HL-60 (cell line): ENCODE measurements around the gene IL1RAPL2.

ENCODE experiments used
- DNase-seq, 2 experiments: peaks; one replicate each; pipeline ENCODE4 v3.0.0-alpha.2; 2010 to 2020; ENCODE audit warnings: low read depth in 1 of 2, low spot score in 1 of 2
- H3K27ac ChIP-seq: fragments of 250-450 bp; sonication (Bioruptor Pico); replicated peaks from 2 replicates; pipeline ENCODE4 v1.5.1; 2020; ENCODE audit warnings: mild to moderate bottlenecking, moderate library complexity
- H3K27me3 ChIP-seq: fragments of 250-450 bp; sonication (Bioruptor Pico); 2 replicates; pipeline ENCODE4 v1.5.1; 2021; ENCODE audit warnings: mild to moderate bottlenecking, moderate library complexity; ENCODE audit not compliant: insufficient read depth, poor library complexity, severe bottlenecking
- H3K4me3 ChIP-seq: replicated peaks from 2 replicates; pipeline ENCODE4 v1.5.1; 2011; ENCODE audit warnings: mild to moderate bottlenecking, control low read depth, low read length; ENCODE audit not compliant: insufficient read depth
- GABPA ChIP-seq: IDR thresholded peaks from 2 replicates; pipeline ENCODE4 v1.6.1; 2012; ENCODE audit warnings: low read depth
- POLR2AphosphoS5 ChIP-seq: IDR thresholded peaks from 2 replicates; pipeline ENCODE4 v1.6.1; 2012; ENCODE audit warnings: low read depth
- SPI1 ChIP-seq: IDR thresholded peaks from 2 replicates; pipeline ENCODE4 v1.6.1; 2012; ENCODE audit warnings: low read depth, mild to moderate bottlenecking, borderline replicate concordance
- TF ChIP-seq, protein P1 (sequence below): IDR thresholded peaks from one replicate; pipeline ENCODE4 v1.5.1; 2011; ENCODE audit warnings: low read length, control low read depth, inconsistent platforms; ENCODE audit not compliant: insufficient read depth
- TF ChIP-seq, protein P2 (sequence below): IDR thresholded peaks from 2 replicates; pipeline ENCODE4 v1.6.1; 2012; ENCODE audit warnings: low read depth; ENCODE audit not compliant: insufficient replicate concordance

The IL1RAPL2 gene

DNA sequence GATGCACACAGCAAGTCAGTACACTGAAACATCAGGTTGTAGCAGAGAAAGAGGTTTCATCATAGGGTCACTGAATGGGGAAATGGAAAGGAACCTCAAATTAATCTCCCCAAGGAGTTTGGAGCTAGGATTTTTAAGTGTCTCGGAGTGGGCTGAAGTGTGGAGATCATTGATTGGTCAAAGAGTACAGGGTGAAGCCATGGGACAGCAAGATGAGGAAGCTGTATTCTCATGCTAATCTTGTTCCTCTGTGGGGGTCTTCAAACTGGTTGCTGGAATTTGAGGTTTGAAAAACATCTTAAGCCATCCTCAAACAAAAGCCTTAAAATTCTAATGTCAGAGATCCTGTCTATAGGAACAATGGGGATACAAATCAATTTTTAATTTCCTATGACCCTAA, 733.3 kb downstream of the IL1RAPL2 start:
- H3K27ac ChIP-seq, result no peak overlapping the region

DNA sequence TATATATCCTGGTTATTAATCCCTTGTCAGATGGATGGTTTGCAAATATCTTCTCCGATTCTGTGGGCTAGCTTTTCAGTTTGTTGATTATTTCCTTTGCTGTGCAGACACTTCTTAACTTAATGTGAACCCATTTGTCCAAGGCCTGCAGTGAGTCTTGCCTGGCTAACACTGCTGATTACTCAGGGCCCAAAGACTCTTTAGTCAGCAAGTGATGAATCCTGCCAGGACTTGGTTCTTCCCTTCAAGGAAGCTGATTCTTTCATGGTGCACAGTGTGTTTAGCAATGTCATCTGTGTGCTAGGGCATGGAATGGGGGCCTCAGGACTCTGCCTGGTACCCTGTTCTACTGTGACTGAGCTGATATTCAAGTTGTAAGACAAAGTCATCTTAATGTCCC, 736.2 kb downstream of the IL1RAPL2 start:
- DNase-seq, result no peak
- TF ChIP-seq, protein P1, sequence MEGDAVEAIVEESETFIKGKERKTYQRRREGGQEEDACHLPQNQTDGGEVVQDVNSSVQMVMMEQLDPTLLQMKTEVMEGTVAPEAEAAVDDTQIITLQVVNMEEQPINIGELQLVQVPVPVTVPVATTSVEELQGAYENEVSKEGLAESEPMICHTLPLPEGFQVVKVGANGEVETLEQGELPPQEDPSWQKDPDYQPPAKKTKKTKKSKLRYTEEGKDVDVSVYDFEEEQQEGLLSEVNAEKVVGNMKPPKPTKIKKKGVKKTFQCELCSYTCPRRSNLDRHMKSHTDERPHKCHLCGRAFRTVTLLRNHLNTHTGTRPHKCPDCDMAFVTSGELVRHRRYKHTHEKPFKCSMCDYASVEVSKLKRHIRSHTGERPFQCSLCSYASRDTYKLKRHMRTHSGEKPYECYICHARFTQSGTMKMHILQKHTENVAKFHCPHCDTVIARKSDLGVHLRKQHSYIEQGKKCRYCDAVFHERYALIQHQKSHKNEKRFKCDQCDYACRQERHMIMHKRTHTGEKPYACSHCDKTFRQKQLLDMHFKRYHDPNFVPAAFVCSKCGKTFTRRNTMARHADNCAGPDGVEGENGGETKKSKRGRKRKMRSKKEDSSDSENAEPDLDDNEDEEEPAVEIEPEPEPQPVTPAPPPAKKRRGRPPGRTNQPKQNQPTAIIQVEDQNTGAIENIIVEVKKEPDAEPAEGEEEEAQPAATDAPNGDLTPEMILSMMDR, result no peak
- no peak overlapping the region for H3K4me3 ChIP-seq
- H3K27ac ChIP-seq, result no peak overlapping the region
- H3K27me3 ChIP-seq, result no peaks in the 10 kb centered on the region

More for the DNA sequence above, 733.3 kb downstream of the IL1RAPL2 start:
- no peak overlapping the region for H3K4me3 ChIP-seq
- TF ChIP-seq POLR2AphosphoS5 (no peak), SPI1 (no peak), GABPA (no peak)
- TF ChIP-seq, protein P2, sequence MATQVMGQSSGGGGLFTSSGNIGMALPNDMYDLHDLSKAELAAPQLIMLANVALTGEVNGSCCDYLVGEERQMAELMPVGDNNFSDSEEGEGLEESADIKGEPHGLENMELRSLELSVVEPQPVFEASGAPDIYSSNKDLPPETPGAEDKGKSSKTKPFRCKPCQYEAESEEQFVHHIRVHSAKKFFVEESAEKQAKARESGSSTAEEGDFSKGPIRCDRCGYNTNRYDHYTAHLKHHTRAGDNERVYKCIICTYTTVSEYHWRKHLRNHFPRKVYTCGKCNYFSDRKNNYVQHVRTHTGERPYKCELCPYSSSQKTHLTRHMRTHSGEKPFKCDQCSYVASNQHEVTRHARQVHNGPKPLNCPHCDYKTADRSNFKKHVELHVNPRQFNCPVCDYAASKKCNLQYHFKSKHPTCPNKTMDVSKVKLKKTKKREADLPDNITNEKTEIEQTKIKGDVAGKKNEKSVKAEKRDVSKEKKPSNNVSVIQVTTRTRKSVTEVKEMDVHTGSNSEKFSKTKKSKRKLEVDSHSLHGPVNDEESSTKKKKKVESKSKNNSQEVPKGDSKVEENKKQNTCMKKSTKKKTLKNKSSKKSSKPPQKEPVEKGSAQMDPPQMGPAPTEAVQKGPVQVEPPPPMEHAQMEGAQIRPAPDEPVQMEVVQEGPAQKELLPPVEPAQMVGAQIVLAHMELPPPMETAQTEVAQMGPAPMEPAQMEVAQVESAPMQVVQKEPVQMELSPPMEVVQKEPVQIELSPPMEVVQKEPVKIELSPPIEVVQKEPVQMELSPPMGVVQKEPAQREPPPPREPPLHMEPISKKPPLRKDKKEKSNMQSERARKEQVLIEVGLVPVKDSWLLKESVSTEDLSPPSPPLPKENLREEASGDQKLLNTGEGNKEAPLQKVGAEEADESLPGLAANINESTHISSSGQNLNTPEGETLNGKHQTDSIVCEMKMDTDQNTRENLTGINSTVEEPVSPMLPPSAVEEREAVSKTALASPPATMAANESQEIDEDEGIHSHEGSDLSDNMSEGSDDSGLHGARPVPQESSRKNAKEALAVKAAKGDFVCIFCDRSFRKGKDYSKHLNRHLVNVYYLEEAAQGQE, result no peak
- no peak for DNase-seq
- H3K27me3 ChIP-seq, result no peaks in the 10 kb centered on the region

DNA sequence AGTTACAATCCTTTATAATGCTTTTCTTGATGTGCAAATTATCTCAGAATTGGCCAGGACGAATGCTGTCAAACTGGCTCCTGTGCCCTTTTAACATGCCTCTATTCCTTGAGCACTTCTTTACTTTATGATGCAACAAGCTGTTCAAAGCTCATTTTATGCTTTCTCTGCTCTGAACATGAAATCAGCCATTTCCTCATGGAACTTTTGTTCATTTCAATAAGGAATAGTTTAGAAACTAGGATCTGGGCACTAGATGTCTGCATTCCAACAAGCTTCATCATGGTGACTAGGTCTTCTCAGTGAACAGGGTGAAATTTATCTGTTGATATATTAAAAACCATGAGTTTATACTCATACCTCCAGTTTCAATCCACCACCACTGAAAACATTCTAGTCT, 741.8 kb downstream of the IL1RAPL2 start:
- Histone ChIP-seq H3K27ac (no peak overlapping the region), H3K4me3 (no peak overlapping the region), H3K27me3 (no peaks in the 10 kb centered on the region)
- no peak for TF ChIP-seq GABPA
- TF ChIP-seq, protein P1, result no peak
- TF ChIP-seq, protein P2, result no peak
- TF ChIP-seq POLR2AphosphoS5, result no peak
- TF ChIP-seq SPI1, result no peak
- no peak for DNase-seq

DNA sequence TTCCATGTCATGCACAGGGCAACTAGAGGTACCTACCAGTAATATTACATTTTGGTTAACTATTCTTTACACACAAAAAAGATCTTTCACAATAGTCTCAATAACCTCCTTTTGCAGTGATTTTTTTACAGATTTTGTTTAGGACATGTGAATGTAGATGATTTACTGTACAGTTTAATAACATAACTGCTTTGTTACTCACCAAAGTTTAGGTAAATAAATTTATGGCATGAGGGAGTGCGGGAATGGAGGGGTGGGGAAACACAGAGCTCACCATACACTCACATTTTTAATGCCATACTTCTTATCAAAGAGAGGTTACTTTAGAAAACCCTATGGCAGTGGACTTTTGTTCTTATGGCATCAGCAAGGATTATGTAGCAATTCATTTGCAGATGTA, 747.6 kb downstream of the IL1RAPL2 start:
- H3K27ac ChIP-seq, result no peak overlapping the region
- H3K27me3 ChIP-seq, result no peaks in the 10 kb centered on the region
- TF ChIP-seq, protein P2, result no peak
- TF ChIP-seq POLR2AphosphoS5 (no peak), GABPA (no peak), SPI1 (no peak)
- TF ChIP-seq, protein P1, result no peak
- H3K4me3 ChIP-seq, result no peak overlapping the region
- no peak for DNase-seq
